BLaER1 (cell line): Measurements from ENCODE around the gene THSD7A.

Experiments used
- H3K27ac ChIP-seq: shearing (Covaris generic); formaldehyde crosslinking; 2 replicates; pipeline ENCODE4 v1.8.1; 2022
- H3K27me3 ChIP-seq: shearing (Covaris generic); formaldehyde crosslinking; 2 replicates; pipeline ENCODE4 v1.8.1; 2022
- H3K36me3 ChIP-seq: shearing (Covaris generic); formaldehyde crosslinking; 2 replicates; pipeline ENCODE4 v1.8.1; 2022
- H3K4me1 ChIP-seq: shearing (Covaris generic); formaldehyde crosslinking; 2 replicates; pipeline ENCODE4 v1.8.1; 2022
- H3K4me2 ChIP-seq: shearing (Covaris generic); formaldehyde crosslinking; 2 replicates; pipeline ENCODE4 v1.8.1; 2022
- H3K4me3 ChIP-seq: shearing (Covaris generic); formaldehyde crosslinking; 2 replicates; pipeline ENCODE4 v1.8.1; 2022
- H3K9ac ChIP-seq: shearing (Covaris generic); formaldehyde crosslinking; 2 replicates; pipeline ENCODE4 v1.8.1; 2022
- H3K9me3 ChIP-seq: shearing (Covaris generic); formaldehyde crosslinking; 2 replicates; pipeline ENCODE4 v1.8.1; 2022
- H4K20me1 ChIP-seq: shearing (Covaris generic); formaldehyde crosslinking; 2 replicates; pipeline ENCODE4 v1.8.1; 2022
- Cebpa-rat ChIP-seq: shearing (Covaris generic); IDR thresholded peaks from 2 replicates; pipeline ENCODE4 v1.8.1; 2022

THSD7A gene

DNA sequence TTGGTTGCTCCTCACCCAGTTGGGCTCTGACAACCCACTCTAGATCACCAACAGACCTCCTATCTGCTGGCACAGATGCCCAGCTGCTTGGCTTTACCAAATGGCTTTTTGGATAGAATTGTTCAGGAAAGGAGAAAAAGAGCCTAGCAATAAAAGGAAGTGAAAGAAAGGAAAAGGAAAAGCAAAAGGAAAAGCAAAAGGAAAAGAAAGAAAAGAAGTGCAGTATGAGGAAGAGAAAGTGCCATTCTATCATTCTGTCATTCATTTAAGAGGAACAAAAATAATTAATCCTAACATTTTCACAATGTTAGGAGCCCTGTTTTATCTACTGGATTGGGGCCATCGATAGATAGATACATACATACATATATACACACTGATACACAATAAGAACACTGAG lies 353.6 kb downstream of the THSD7A start:
- no peak overlapping the region for H3K4me2 ChIP-seq
- no peak for TF ChIP-seq Cebpa-rat
- H3K4me1 ChIP-seq, result peaks cover 9% of the 10 kb centered on the region
- no peaks in the 10 kb centered on the region for H3K9me3 ChIP-seq
- no peaks in the 10 kb centered on the region for H3K36me3 ChIP-seq
- peak overlapping the region; percentile 24; the same call in 1 of the 2 replicates for H3K27ac ChIP-seq
- H3K27me3 ChIP-seq, result no peaks in the 10 kb centered on the region
- H4K20me1 ChIP-seq, result no peaks in the 10 kb centered on the region
- no peak overlapping the region for H3K4me3 ChIP-seq
- no peak overlapping the region for H3K9ac ChIP-seq

DNA sequence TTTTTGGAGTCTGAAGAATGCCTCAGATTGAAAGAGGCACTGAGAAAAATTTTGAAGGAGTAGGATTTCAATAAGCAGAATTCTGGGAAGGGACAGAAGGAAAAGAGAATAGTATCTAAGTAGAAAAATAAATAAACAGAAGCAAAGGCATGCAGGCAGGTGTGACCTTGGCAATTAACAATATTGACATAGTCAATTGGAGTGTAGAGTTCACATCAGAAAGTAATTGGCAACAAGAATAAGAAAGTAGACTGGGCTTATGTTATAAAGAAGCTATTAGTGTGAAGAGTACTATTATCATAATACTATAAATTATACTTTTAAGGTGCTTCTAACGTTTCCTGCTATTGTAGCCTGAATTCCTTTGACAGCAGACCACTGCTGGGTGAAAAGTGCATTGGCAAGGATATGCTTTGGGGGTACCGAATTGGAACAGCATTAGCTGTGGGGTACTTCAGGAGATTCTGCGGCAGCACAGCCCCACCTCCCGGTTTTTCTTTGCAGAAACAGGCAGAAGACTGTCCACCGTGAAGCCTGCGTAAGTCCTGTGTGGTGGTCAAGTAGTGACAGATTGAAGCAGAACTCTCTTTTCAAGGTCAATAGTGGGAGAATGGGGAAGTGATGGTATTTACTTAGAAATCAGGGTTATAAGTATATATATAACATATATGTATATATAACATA lies 357.0 kb downstream of the THSD7A start:
- Histone ChIP-seq H3K4me2 (no peak overlapping the region), H3K36me3 (no peaks in the 10 kb centered on the region), H3K9ac (no peak overlapping the region), H3K9me3 (no peaks in the 10 kb centered on the region), H3K27ac (no peak overlapping the region), H3K4me3 (no peak overlapping the region), H3K27me3 (no peaks in the 10 kb centered on the region), H3K4me1 (peaks cover 3% of the 10 kb centered on the region), H4K20me1 (no peaks in the 10 kb centered on the region)
- TF ChIP-seq Cebpa-rat, result no peak

DNA sequence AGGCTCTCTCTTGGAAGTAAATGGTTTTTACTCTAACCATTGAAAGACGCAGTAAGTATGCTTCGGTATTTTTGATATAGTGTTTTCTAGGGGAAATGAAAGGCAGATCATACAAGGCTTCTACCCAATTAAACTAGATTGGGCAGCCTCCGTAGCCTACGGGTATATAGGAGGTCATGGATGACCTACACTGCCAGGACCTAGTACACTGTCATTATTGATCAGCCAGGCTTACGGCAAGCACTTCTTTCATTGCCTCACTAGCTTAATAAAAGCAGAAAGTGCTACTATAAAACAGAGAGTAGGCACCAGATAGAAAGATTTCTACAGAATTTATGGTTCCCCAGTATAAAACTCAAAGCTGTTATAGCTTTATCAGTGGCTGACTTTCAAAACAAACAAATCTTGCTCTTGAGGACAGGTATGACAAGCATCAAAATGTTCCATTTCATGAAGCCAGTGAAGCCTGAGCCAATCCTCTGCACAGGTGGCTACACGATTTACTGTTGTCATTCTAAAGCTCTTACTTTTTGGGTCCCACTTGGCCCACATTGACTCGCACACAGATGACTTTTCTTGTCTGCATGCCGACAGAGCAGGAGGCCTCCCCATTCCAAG lies 358.1 kb downstream of the THSD7A start:
- TF ChIP-seq Cebpa-rat, result no peak
- no peaks in the 10 kb centered on the region for H4K20me1 ChIP-seq
- H3K27me3 ChIP-seq, result no peaks in the 10 kb centered on the region
- H3K4me2 ChIP-seq, result no peak overlapping the region
- H3K36me3 ChIP-seq, result no peaks in the 10 kb centered on the region
- no peak overlapping the region for H3K9ac ChIP-seq
- H3K27ac ChIP-seq, result no peak overlapping the region
- no peaks in the 10 kb centered on the region for H3K4me1 ChIP-seq
- no peaks in the 10 kb centered on the region for H3K9me3 ChIP-seq
- no peak overlapping the region for H3K4me3 ChIP-seq

DNA sequence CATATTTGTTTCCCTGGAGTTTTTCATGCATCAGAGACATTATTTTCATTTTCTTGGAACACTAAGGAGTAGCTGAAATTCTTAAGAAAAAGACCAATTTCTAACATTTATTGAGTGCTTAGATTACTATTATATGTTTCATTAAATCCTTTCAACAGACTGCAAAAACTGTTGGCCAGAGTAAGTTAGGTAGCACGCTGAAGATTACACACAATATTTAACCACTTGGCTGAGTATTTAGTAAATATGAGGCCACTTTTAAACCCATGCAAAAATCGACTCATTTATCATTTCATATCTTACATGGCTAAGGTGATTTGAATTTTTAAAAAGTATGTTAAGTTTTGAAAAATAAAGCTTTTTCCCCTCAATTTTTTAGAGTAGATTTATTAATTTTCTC lies 358.8 kb downstream of the THSD7A start:
- Histone ChIP-seq H3K4me1 (no peaks in the 10 kb centered on the region), H3K9ac (no peak overlapping the region), H4K20me1 (no peaks in the 10 kb centered on the region), H3K4me3 (no peak overlapping the region), H3K27ac (no peak overlapping the region), H3K4me2 (no peak overlapping the region), H3K36me3 (no peaks in the 10 kb centered on the region), H3K9me3 (no peaks in the 10 kb centered on the region), H3K27me3 (no peaks in the 10 kb centered on the region)
- no peak for TF ChIP-seq Cebpa-rat

DNA sequence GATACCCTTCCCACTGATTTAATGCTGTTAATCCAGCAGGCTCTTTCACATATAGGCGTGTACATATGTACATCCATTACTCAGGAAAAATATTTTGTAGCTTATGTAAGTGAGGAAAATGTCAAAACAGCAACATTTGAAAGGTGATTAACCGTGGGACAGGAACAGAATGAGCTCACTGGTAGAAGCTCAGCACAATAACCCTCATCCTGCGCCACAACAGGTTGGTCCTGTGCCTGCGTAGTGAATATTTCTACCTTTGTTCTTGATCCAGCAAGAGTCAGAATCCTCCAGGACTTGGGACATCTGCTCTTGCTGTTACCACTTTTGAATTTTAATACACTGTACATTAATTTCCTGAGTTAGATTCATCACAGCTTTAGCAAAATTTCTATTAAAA lies 359.4 kb downstream of the THSD7A start:
- no peak overlapping the region for H3K4me3 ChIP-seq
- no peak for TF ChIP-seq Cebpa-rat
- H4K20me1 ChIP-seq, result no peaks in the 10 kb centered on the region
- H3K9me3 ChIP-seq, result no peaks in the 10 kb centered on the region
- no peaks in the 10 kb centered on the region for H3K36me3 ChIP-seq
- no peaks in the 10 kb centered on the region for H3K27me3 ChIP-seq
- no peak overlapping the region for H3K27ac ChIP-seq
- no peak overlapping the region for H3K4me2 ChIP-seq
- H3K4me1 ChIP-seq, result no peaks in the 10 kb centered on the region
- no peak overlapping the region for H3K9ac ChIP-seq

DNA sequence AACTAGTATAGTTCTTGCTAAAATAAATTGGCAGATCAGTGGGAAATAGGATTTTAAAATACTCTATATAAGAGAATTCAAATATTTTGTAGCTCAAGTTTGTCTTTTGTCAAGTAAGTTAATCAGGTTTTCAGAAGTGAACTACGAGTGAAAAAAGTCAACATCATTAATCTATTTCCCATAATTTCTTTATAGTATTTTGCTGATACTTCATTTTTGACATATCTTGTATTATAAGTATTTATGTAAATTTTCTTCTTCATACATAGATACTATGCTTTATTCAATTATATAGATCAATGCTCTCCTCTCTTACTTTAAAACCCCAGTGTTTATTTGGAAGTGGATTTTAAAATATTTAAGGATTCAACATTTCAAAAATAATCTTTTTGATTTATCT lies 360.7 kb downstream of the THSD7A start:
- Histone ChIP-seq H3K9me3 (no peaks in the 10 kb centered on the region), H3K4me3 (no peak overlapping the region), H4K20me1 (no peaks in the 10 kb centered on the region), H3K36me3 (no peaks in the 10 kb centered on the region), H3K27me3 (no peaks in the 10 kb centered on the region), H3K4me2 (no peak overlapping the region), H3K27ac (no peak overlapping the region), H3K4me1 (no peaks in the 10 kb centered on the region), H3K9ac (no peak overlapping the region)
- no peak for TF ChIP-seq Cebpa-rat

DNA sequence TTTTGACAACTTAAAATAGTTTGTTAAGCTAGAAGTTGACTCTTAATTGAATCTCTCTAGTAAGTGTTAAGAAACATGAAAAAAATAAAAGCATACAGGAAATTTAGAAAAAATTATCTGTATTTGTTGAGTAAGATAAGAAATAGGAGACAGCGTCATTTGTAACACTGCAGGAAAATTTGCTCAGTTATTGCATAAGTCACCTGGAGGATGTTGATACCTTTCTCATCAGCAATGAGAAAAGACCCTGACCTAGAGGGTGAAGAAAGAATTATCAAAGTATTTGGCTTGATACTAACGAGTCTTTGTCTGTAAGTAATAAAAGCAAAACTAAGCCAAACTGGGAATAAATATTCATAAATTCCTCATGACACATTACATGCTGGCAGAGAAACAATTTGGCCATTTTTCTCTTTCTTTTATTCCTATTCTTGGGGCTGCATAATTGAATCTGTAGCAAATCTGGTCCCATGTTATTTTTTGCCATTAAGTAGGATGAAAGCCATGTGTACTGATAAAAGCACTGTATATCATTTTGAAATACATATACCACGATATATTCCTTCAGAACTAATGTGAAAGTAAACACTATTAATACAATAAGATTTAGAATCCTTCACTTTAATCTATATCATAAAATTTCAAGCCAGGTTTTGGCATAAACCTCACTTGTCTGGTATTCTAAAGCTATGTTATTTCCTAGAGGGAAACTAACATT lies 362.8 kb downstream of the THSD7A start:
- TF ChIP-seq Cebpa-rat, result no peak
- Histone ChIP-seq H3K4me1 (no peaks in the 10 kb centered on the region), H3K27me3 (no peaks in the 10 kb centered on the region), H3K9ac (no peak overlapping the region), H3K9me3 (no peaks in the 10 kb centered on the region), H3K4me3 (no peak overlapping the region), H4K20me1 (no peaks in the 10 kb centered on the region), H3K27ac (no peak overlapping the region), H3K4me2 (no peak overlapping the region), H3K36me3 (no peaks in the 10 kb centered on the region)

DNA sequence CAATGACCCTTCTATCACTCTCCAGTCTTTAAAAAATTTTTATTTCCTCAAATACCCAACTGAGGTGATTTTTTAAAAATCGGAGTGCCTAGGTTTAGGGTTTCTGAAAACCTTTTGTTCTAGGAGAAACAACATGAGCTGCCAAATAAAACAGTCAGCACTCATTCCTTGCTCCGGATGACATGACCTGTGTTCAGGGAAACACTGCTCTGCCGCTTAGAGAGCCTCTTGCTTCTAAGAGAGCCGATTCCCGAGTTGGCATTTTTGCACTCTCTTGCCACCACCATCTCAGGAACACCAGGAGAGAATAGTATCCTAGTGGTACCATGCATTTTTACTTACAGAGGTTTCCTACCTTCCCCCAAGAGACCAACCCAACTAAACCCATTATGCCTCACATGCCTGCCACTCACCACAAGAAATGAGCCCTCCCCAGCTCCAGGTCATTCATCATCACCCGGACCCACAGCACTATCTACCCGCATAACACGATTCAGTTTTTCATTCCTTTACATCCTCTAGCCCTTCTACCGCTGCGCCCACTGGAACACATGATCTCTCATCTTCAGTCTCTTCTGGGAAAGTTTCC lies 365.4 kb downstream of the THSD7A start:
- H3K9me3 ChIP-seq, result no peaks in the 10 kb centered on the region
- H3K4me2 ChIP-seq, result no peak overlapping the region
- H3K4me1 ChIP-seq, result no peaks in the 10 kb centered on the region
- no peak overlapping the region for H3K9ac ChIP-seq
- no peaks in the 10 kb centered on the region for H3K36me3 ChIP-seq
- no peak for TF ChIP-seq Cebpa-rat
- H3K4me3 ChIP-seq, result no peak overlapping the region
- H3K27me3 ChIP-seq, result no peaks in the 10 kb centered on the region
- no peak overlapping the region for H3K27ac ChIP-seq
- no peaks in the 10 kb centered on the region for H4K20me1 ChIP-seq

DNA sequence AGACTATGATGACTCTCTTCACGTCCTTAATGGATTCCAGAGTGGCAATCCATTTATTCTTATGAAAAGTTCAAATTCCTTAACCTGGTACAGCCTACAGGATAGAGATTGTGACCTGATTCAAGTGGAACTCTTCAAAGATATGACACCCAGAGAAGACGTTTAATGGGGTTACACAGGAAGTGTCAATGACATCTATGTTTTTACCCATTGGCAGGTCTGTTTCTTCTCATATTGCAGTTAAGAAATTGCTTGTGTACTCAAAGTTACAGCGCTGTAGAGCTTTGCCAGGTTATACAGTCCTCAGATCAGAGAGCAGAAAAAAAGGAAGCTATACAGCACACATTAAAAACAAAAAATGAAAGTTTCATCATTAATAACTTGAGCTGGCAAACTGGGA lies 367.4 kb downstream of the THSD7A start:
- no peak overlapping the region for H3K4me3 ChIP-seq
- H3K36me3 ChIP-seq, result no peaks in the 10 kb centered on the region
- no peaks in the 10 kb centered on the region for H3K27me3 ChIP-seq
- no peak overlapping the region for H3K9ac ChIP-seq
- H3K4me1 ChIP-seq, result no peaks in the 10 kb centered on the region
- no peaks in the 10 kb centered on the region for H3K9me3 ChIP-seq
- H4K20me1 ChIP-seq, result no peaks in the 10 kb centered on the region
- TF ChIP-seq Cebpa-rat, result no peak
- no peak overlapping the region for H3K4me2 ChIP-seq
- no peak overlapping the region for H3K27ac ChIP-seq

DNA sequence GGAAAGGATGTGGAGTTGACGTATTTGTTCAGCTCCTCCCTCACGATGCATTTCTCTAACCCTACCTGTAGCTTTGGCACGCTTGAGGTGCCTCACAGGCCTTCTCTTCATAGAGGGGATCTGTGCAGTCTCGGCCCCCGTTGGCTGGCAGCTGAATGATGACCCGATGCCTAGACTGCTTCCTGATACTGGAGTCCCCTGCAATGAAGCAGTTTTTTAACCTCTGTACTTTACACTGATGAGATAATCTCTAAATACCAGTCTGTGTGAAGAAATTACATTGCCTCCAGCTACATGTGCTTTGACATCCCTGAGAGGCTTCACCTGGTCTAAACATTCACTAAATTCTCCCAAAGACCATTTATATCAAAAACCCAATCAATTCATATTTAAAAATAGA lies 370.1 kb downstream of the THSD7A start:
- Histone ChIP-seq H3K4me2 (no peak overlapping the region), H3K4me3 (no peak overlapping the region), H3K9me3 (no peaks in the 10 kb centered on the region), H3K27ac (no peak overlapping the region), H3K9ac (no peak overlapping the region), H3K4me1 (no peaks in the 10 kb centered on the region), H4K20me1 (no peaks in the 10 kb centered on the region), H3K36me3 (no peaks in the 10 kb centered on the region), H3K27me3 (no peaks in the 10 kb centered on the region)
- TF ChIP-seq Cebpa-rat, result no peak
